Measurements from ENCODE around the gene GYPC.
"Not testable (repeated sequence)": the region's sequence is repeated elsewhere in the genome, so short reads cannot be mapped to it uniquely, and the experiment has no call there.

Gene GYPC

GRCh38 chr2:126655500-126656430, at the start of gene GYPC:
GYPC (plus strand) TSS chr2:126656158; CDS start chr2:126656264, 106 bp downstream.
- peak; percentile 75 for DNase-seq

GRCh38 chr2:126614524-126615227, 41.3 kb upstream of the GYPC start:
- DNase-seq = no peak

- DNase-seq = no peak
Observed at GRCh38 chr2:126616606-126617069, 39.3 kb upstream of the GYPC start.

- DNase-seq = no peak
Observed at GRCh38 chr2:126620302-126620701, 35.7 kb upstream of the GYPC start.

GRCh38 chr2:126623000-126623399, 33.0 kb upstream of the GYPC start:
- no peak for DNase-seq

- DNase-seq = no peak
Observed at GRCh38 chr2:126627643-126628042, 28.3 kb upstream of the GYPC start.

- DNase-seq = no peak
Observed at GRCh38 chr2:126634273-126634861, 21.6 kb upstream of the GYPC start.

- no peak for DNase-seq
Observed at GRCh38 chr2:126635281-126635680, 20.7 kb upstream of the GYPC start.

- no peak for DNase-seq
Observed at GRCh38 chr2:126635736-126636135, 20.2 kb upstream of the GYPC start.

- no peak for DNase-seq
Observed at GRCh38 chr2:126637386-126637785, 18.6 kb upstream of the GYPC start.

GRCh38 chr2:126638746-126639145, 17.2 kb upstream of the GYPC start:
- DNase-seq = no peak

GRCh38 chr2:126639276-126639675, 16.7 kb upstream of the GYPC start:
- DNase-seq = no peak

- DNase-seq = not testable (repeated sequence)
Observed at GRCh38 chr2:126641294-126641693, 14.7 kb upstream of the GYPC start.

GRCh38 chr2:126642031-126642430, 13.9 kb upstream of the GYPC start:
- DNase-seq = no peak

GRCh38 chr2:126643431-126643830, 12.5 kb upstream of the GYPC start:
- no peak for DNase-seq

GRCh38 chr2:126643972-126644371, 12.0 kb upstream of the GYPC start:
- no peak for DNase-seq

GRCh38 chr2:126644630-126645191, 11.2 kb upstream of the GYPC start:
- DNase-seq = no peak

- no peak for DNase-seq
Observed at GRCh38 chr2:126645211-126645618, 10.7 kb upstream of the GYPC start.

- no peak for DNase-seq
Observed at GRCh38 chr2:126646026-126646425, 9.9 kb upstream of the GYPC start.

- not testable (repeated sequence) for DNase-seq
Observed at GRCh38 chr2:126647714-126648344, 8.1 kb upstream of the GYPC start.

- not testable (repeated sequence) for DNase-seq
Observed at GRCh38 chr2:126648345-126648786, 7.6 kb upstream of the GYPC start.

GRCh38 chr2:126649101-126649500, 6.9 kb upstream of the GYPC start:
- no peak for DNase-seq

GRCh38 chr2:126650994-126651393, 5.0 kb upstream of the GYPC start:
- DNase-seq = no peak
